Progenitor cell of endocrine pancreas (in vitro differentiated cells): ENCODE measurements around the gene CNOT4. TPM values are rescaled to one million over a fixed set of nuclear protein-coding genes. Genes with fewer than 3 reads are reported as not detected.
"Not testable (repeated sequence)": the region's sequence is repeated elsewhere in the genome, so short reads cannot be mapped to it uniquely, and the experiment has no call there.

ENCODE experiments used
- DNase-seq: peaks from one replicate; pipeline ENCODE4 v3.0.0; 2021; ENCODE audit warnings: low spot score; ENCODE audit not compliant: unreplicated experiment
- H3K27ac Mint-ChIP-seq: 2 replicates; pipeline ENCODE4 v1.8.0; 2021; ENCODE audit warnings: mild to moderate bottlenecking, moderate library complexity, mixed read lengths
- H3K27me3 Mint-ChIP-seq: 2 replicates; pipeline ENCODE4 v1.8.0; 2021; ENCODE audit warnings: mixed read lengths
- H3K36me3 Mint-ChIP-seq: 2 replicates; pipeline ENCODE4 v1.8.0; 2022; ENCODE audit warnings: mixed read lengths; ENCODE audit not compliant: insufficient read depth
- H3K4me1 Mint-ChIP-seq: 2 replicates; pipeline ENCODE4 v1.8.0; 2021; ENCODE audit warnings: low read depth, mixed read lengths
- H3K4me3 Mint-ChIP-seq: 2 replicates; pipeline ENCODE4 v1.8.0; 2021; ENCODE audit warnings: low read depth, mild to moderate bottlenecking, moderate library complexity, mixed read lengths
- H3K9me3 Mint-ChIP-seq: 2 replicates; pipeline ENCODE4 v1.8.0; 2021; ENCODE audit warnings: low read depth, mixed read lengths
- CTCF ChIP-seq: fragments of 200-600 bp; sonication (generic); IDR thresholded peaks from one replicate; pipeline ENCODE4 v1.5.0; 2021; ENCODE audit warnings: antibody characterized with exemption, mild to moderate bottlenecking; ENCODE audit not compliant: unreplicated experiment
- total RNA-seq: library from RNA; stranded (reverse); gene quantifications from 2 replicates; pipeline ENCODE4 v1.2.1, GENCODE V29; 2021

The CNOT4 gene
- total RNA-seq, 1 donor from 2014 or later = 34.3 TPM

GRCh38 chr7:135501402-135501801 is 8.5 kb downstream of the CNOT4 start:
- H3K4me1 Mint-ChIP-seq = peaks cover 4% of the 10 kb centered on the region
- no peaks in the 10 kb centered on the region for H3K27me3 Mint-ChIP-seq
- no peak overlapping the region for H3K27ac Mint-ChIP-seq
- DNase-seq = no peak
- no peaks in the 10 kb centered on the region for H3K36me3 Mint-ChIP-seq
- no peak for TF ChIP-seq CTCF
- no peak overlapping the region for H3K4me3 Mint-ChIP-seq
- no peaks in the 10 kb centered on the region for H3K9me3 Mint-ChIP-seq

GRCh38 chr7:135499818-135500217 is 10.1 kb downstream of the CNOT4 start:
- peaks cover 2% of the 10 kb centered on the region for H3K4me1 Mint-ChIP-seq
- no peaks in the 10 kb centered on the region for H3K36me3 Mint-ChIP-seq
- DNase-seq = no peak
- no peak overlapping the region for H3K27ac Mint-ChIP-seq
- no peak overlapping the region for H3K4me3 Mint-ChIP-seq
- H3K9me3 Mint-ChIP-seq = no peaks in the 10 kb centered on the region
- TF ChIP-seq CTCF = no peak
- H3K27me3 Mint-ChIP-seq = no peaks in the 10 kb centered on the region

GRCh38 chr7:135497161-135497560 is 12.7 kb downstream of the CNOT4 start:
- H3K9me3 Mint-ChIP-seq, H3K4me1 Mint-ChIP-seq, H3K27me3 Mint-ChIP-seq, H3K36me3 Mint-ChIP-seq, H3K27ac Mint-ChIP-seq, H3K4me3 Mint-ChIP-seq, DNase-seq: not testable (repeated sequence)

GRCh38 chr7:135493362-135493761 is 16.5 kb downstream of the CNOT4 start:
- peaks cover 2% of the 10 kb centered on the region for H3K36me3 Mint-ChIP-seq
- H3K27me3 Mint-ChIP-seq = no peaks in the 10 kb centered on the region
- H3K4me3 Mint-ChIP-seq = no peak overlapping the region
- TF ChIP-seq CTCF = no peak
- no peaks in the 10 kb centered on the region for H3K9me3 Mint-ChIP-seq
- H3K27ac Mint-ChIP-seq = no peak overlapping the region
- no peak for DNase-seq
- no peaks in the 10 kb centered on the region for H3K4me1 Mint-ChIP-seq

GRCh38 chr7:135492151-135492550 is 17.8 kb downstream of the CNOT4 start:
- TF ChIP-seq CTCF = no peak
- Mint-ChIP-seq H3K9me3 (no peaks in the 10 kb centered on the region), H3K4me3 (no peak overlapping the region), H3K27me3 (no peaks in the 10 kb centered on the region), H3K4me1 (no peaks in the 10 kb centered on the region), H3K27ac (no peak overlapping the region), H3K36me3 (peaks cover 2% of the 10 kb centered on the region)
- no peak for DNase-seq

GRCh38 chr7:135490783-135491182 is 19.1 kb downstream of the CNOT4 start:
- H3K4me1 Mint-ChIP-seq = no peaks in the 10 kb centered on the region
- H3K27me3 Mint-ChIP-seq = no peaks in the 10 kb centered on the region
- peaks cover 2% of the 10 kb centered on the region for H3K36me3 Mint-ChIP-seq
- H3K4me3 Mint-ChIP-seq = no peak overlapping the region
- no peaks in the 10 kb centered on the region for H3K9me3 Mint-ChIP-seq
- no peak for TF ChIP-seq CTCF
- no peak overlapping the region for H3K27ac Mint-ChIP-seq
- no peak for DNase-seq
